ENCODE measurements around the gene CR2. TPM values are rescaled to one million over a fixed set of nuclear protein-coding genes. Genes with fewer than 3 reads are reported as not detected.
"Not testable (repeated sequence)": the region's sequence is repeated elsewhere in the genome, so short reads cannot be mapped to it uniquely, and the experiment has no call there.

Gene CR2
- total RNA-seq, 1 experiment from 2014 or later = 0.04 TPM

DNA sequence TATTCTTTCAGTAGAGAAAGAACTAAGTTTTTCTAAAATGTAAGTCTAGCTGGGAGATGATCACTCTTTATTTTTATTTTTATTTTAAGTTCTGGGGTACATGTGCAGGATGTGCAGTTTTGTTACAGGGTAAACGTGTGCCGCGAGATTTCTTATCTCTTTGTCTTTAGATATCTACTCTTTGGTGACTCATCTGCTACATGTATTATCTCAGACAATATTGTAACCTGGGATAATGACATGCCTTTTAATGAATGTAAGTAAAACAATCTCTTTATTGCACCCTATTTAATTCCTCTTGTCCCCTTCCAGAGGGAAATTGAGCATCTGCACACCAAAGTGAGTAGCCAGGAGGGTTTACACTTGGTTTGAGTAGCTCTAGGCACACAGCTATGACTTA lies 9.4 kb downstream of the CR2 start:
- Histone ChIP-seq H3K36me3 (no peaks in the 10 kb centered on the region), H3K9me3 (replicated peaks) (no peaks in the 10 kb centered on the region), H3K27me3 (peaks cover 8% of the 10 kb centered on the region; the same call in 1 of the 2 replicates), H3K4me1 (peaks cover 4% of the 10 kb centered on the region; the same call in 1 of the 2 replicates), H3K27ac (no peak overlapping the region), H3K4me3 (no peak overlapping the region)
- no peak for DNase-seq

DNA sequence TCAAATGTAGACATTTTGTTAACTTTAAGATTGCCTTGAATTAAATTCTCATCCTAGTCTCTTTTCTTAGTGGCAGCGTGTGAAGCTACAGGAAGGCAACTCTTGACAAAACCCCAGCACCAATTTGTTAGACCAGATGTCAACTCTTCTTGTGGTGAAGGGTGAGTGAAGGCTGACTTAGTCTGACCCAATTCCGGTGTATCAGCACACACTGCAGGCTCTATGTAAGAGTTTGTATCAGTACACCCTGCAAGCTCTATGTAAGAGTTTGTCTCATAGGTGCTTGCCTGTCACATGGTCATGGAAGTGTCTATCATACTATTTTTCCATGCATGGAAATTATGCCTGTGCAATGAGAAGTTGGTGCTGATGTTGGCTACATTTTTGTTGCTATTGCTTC lies 16.8 kb downstream of the CR2 start:
- Histone ChIP-seq H3K4me1 (peaks cover 2% of the 10 kb centered on the region; the same call in 1 of the 2 replicates), H3K4me3 (no peak overlapping the region), H3K9me3 (replicated peaks) (no peaks in the 10 kb centered on the region), H3K36me3 (no peaks in the 10 kb centered on the region), H3K27ac (no peak overlapping the region), H3K27me3 (peaks cover 6% of the 10 kb centered on the region)
- no peak for DNase-seq

DNA sequence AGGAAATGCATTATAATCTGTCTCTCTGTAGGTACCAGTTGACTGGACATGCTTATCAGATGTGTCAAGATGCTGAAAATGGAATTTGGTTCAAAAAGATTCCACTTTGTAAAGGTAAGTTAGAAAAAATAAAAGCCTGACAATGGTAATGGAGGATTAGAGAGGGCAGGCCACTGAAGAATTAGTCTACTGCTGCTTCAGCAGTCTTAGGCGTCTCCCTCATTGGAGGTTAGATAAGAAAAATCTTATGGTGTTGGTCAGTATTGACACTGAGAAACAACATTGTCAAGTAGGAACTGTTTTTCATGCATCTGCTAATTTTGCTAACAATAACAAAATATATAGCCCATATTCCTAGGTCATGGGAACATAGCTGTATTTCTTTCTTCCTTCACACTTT lies 20.1 kb downstream of the CR2 start:
- no peaks in the 10 kb centered on the region for H3K9me3 ChIP-seq (replicated peaks)
- H3K27me3 ChIP-seq = peaks cover 5% of the 10 kb centered on the region
- no peak overlapping the region for H3K4me3 ChIP-seq
- H3K36me3 ChIP-seq = no peaks in the 10 kb centered on the region
- H3K27ac ChIP-seq = no peak overlapping the region
- no peak for DNase-seq
- H3K4me1 ChIP-seq = no peaks in the 10 kb centered on the region

DNA sequence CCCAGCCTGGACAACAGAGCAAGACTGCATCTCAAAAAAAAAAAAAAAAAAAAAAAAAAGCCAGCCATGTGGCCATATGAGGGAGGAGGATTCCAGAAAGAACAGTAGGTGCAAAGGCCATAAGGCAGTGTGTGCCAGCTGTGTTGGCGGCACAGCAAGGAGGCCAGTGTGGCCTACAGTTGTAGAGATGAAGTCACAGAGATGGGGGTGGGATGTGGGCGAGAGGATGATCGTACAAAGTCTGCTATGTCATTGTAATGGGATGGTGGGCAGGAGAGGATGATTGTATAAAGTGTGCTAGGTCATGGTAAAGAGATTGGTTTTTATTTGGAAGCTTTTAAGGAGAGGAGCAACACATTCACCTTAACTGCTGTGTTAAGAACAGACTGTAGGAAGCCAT lies 32.1 kb downstream of the CR2 start:
- peaks cover 13% of the 10 kb centered on the region for H3K27me3 ChIP-seq
- no peaks in the 10 kb centered on the region for H3K9me3 ChIP-seq (replicated peaks)
- H3K36me3 ChIP-seq = no peaks in the 10 kb centered on the region
- H3K4me3 ChIP-seq = no peak overlapping the region
- no peak for DNase-seq
- no peaks in the 10 kb centered on the region for H3K4me1 ChIP-seq
- no peak overlapping the region for H3K27ac ChIP-seq

DNA sequence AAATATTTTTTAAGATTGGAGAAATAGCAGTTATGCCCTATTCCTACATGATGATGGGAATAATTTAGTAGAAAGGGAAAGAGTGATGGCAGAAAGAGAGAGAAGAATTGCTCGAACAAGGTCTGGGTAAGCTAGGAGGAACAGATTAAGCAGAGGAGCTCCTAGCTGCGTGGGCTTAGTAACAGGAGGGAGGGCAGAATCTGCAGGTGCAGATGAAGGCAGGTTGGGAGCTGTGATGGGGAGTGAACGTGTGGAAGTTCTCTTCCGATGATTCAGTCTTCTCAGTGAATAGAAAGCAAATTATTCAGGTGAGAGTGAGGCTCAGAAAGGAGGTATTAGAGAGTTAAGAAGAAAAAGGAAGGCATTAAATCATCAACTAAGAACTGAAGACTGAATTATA lies 33.5 kb downstream of the CR2 start:
- Histone ChIP-seq H3K27ac (no peak overlapping the region), H3K36me3 (no peaks in the 10 kb centered on the region), H3K4me1 (no peaks in the 10 kb centered on the region), H3K27me3 (peaks cover 16% of the 10 kb centered on the region), H3K9me3 (replicated peaks) (no peaks in the 10 kb centered on the region), H3K4me3 (no peak overlapping the region)
- DNase-seq = no peak

DNA sequence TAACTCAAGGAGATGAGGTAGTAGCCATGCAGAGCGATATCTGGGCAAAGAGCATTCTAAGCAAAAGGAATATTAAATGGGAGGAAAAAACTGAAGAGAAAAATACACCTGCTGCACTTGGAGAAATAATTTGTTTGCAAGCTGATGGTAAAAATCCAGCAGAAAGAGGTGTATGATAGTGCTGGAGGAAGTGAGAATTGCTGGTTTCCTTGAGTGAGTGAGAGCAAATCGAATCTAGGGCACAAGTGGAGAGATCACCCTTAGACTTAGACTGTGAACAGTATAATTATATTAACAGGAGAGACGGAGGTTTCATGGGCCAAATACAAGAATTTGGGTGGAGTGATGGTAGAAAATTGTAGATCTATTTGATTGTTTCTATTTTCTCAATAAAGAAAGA lies 39.1 kb downstream of the CR2 start:
- DNase-seq = no peak
- Histone ChIP-seq H3K27ac (no peak overlapping the region), H3K4me3 (no peak overlapping the region), H3K4me1 (no peaks in the 10 kb centered on the region), H3K27me3 (peaks cover 27% of the 10 kb centered on the region), H3K36me3 (no peaks in the 10 kb centered on the region), H3K9me3 (replicated peaks) (no peaks in the 10 kb centered on the region)

DNA sequence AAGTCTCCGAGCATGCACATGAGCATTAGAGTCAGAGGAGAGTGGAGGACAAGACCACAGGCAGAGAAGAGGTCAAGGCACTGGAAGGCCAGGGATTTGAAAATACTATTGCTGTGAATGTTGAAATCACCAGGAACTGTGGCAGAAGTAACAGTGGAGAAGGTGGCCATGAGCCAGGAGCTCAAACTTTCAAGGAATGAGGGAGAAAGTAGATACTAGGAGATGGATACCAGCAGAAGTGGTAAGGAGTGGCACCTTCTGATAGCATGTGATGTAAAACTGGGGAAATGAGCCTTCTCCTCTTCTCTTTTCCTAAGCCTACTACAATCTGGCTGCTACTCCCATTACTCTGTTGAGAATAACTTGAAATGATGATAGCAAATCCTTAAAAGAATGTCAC lies 40.0 kb downstream of the CR2 start:
- no peak overlapping the region for H3K27ac ChIP-seq
- no peaks in the 10 kb centered on the region for H3K36me3 ChIP-seq
- no peak overlapping the region for H3K4me3 ChIP-seq
- H3K4me1 ChIP-seq = no peaks in the 10 kb centered on the region
- no peak for DNase-seq
- no peaks in the 10 kb centered on the region for H3K9me3 ChIP-seq (replicated peaks)
- H3K27me3 ChIP-seq = peaks cover 25% of the 10 kb centered on the region

DNA sequence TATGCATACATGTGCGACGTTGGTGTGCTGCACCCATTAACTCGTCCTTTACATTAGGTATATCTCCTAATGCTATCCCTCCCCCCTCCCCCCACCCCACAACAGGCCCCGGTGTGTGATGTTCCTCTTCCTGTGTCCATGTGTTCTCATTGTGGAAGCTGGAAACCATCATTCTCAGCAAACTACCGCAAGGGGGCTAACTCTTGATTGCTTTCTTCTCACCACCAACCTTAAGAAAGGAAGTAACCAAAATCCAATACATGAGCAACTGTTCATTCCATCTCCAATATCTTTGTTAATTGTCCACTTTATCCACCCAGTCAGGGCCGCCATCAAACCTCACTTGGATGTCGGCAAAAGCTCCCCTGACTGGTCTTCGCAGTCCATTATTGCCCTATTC lies 41.2 kb downstream of the CR2 start:
- not testable (repeated sequence) for H3K36me3 ChIP-seq; DNase-seq; H3K27ac ChIP-seq; H3K4me3 ChIP-seq; H3K9me3 ChIP-seq (replicated peaks); H3K4me1 ChIP-seq
- H3K27me3 ChIP-seq = peaks cover 29% of the 10 kb centered on the region

DNA sequence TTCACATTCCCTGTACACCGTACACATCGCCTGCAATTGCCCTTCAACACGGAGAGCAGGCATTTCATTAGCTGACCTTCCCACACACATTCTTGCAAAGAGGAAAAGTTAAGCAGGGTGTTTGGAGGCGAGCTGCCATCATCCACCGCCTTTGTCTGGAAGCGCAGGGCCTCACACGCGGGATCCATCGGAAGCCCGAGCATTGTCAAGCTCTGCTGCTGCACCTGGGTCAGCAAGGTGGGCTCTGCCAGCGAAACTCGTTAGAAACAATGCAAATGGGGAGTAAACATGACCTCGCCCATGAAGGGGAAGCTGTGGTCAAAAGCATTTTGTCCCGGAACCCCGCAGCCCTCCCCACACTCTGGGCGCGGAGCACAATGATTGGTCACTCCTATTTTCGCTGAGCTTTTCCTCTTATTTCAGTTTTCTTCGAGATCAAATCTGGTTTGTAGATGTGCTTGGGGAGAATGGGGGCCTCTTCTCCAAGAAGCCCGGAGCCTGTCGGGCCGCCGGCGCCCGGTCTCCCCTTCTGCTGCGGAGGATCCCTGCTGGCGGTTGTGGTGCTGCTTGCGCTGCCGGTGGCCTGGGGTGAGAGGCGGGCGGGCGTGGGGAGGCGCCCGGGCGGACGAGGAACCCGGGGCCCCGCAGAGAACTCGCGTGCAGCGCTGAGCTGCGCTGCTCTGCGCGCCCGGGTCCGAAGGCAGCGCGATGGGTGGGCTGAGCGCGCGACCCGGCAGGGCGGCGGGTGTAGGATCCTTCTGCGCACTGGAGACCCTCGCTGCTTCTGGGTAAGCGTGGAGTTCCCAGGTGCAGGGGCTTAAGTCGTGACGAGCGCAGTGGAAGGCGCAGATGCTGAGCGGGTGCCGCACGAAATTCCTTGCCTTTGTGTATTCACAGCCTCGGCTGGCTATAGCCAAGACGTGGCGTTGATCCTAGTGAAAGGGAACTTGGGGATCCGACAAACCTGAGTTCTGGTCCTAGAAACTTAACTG lies 42.0 kb downstream of the CR2 start, which contains the start of gene CR1:
Gene CR1 (plus strand): TSS at position 357 of the 992 bp plus-strand sequence. CDS start 111 bp downstream, at position 468.
- H3K27me3 ChIP-seq = peaks cover 29% of the 10 kb centered on the region
- DNase-seq = no peak

DNA sequence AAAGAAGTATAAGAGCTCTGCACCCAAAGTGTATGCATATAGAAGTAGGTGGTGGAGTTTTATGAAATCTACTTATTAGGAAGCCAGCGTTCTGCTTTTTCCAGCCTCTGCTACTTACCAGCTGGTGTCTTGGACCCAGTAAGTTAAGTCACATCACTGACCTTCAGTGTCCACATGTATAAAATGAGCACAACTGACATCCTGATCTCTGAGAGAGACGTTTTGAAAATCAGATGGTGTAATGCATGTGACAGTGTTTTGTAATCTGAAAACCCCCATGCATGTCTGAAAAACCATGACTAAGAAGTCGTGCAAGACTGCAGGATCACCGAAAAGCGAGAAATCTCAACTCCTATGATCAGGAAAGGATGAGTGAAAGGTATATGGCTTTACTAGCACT lies 43.8 kb downstream of the CR2 start:
- Histone ChIP-seq H3K27ac (no peak overlapping the region), H3K9me3 (replicated peaks) (no peaks in the 10 kb centered on the region), H3K4me3 (no peak overlapping the region), H3K36me3 (no peaks in the 10 kb centered on the region), H3K27me3 (peaks cover 38% of the 10 kb centered on the region), H3K4me1 (no peaks in the 10 kb centered on the region)
- no peak for DNase-seq

More for the DNA sequence above, 42.0 kb downstream of the CR2 start, which contains the start of gene CR1:
- no peaks in the 10 kb centered on the region for H3K9me3 ChIP-seq (replicated peaks)
- H3K27ac ChIP-seq = no peak within 1 kb of the TSS
- H3K4me1 ChIP-seq = no peaks in the 10 kb centered on the region
- H3K4me3 ChIP-seq = no peak within 1 kb of the TSS
- H3K36me3 ChIP-seq = no peaks in the 10 kb centered on the region

DNA sequence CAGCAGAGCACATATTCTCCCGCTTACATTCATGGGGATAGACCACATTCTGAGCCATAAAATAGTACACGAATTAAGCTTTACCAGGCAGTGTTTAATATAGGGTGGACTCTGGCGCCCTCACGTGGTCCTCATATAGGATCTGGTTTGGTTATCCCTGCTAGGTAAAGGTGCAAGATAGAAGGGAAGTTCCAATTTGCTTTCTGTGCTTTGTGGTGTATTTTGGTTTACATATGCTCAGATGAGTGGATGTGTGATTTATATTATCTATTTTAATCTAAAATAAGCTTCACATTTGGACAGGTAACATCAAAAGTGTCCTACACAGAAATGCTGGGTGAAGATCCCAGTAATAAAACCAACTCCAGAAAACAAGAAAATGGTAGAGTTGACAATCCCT lies 45.4 kb downstream of the CR2 start:
- peaks cover 32% of the 10 kb centered on the region for H3K27me3 ChIP-seq
- no peak overlapping the region for H3K27ac ChIP-seq
- H3K36me3 ChIP-seq = no peaks in the 10 kb centered on the region
- DNase-seq = peak; percentile 51 to 82
- H3K4me1 ChIP-seq = no peaks in the 10 kb centered on the region
- H3K4me3 ChIP-seq = no peak overlapping the region
- no peaks in the 10 kb centered on the region for H3K9me3 ChIP-seq (replicated peaks)

DNA sequence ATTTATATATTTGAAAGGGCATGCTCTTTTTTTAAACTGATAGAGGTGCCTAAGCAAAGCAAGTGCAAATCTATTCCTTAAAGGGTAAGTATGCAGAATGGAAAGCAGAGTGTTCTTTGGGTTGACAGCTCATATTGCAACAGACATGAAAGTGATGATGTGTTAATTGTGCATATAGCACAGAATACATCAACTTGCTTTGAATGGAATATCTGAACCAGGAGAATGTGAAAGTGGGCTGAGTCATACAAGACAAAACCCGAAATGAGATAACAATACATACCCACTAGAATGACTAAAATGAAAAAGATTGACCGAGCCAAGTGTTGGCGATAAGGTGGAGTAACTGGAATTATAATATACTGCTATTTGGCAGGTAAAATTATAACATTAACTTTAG lies 46.2 kb downstream of the CR2 start:
- no peaks in the 10 kb centered on the region for H3K9me3 ChIP-seq (replicated peaks)
- no peaks in the 10 kb centered on the region for H3K4me1 ChIP-seq
- H3K4me3 ChIP-seq = no peak overlapping the region
- no peak overlapping the region for H3K27ac ChIP-seq
- DNase-seq = no peak
- peaks cover 32% of the 10 kb centered on the region for H3K27me3 ChIP-seq
- H3K36me3 ChIP-seq = no peaks in the 10 kb centered on the region

DNA sequence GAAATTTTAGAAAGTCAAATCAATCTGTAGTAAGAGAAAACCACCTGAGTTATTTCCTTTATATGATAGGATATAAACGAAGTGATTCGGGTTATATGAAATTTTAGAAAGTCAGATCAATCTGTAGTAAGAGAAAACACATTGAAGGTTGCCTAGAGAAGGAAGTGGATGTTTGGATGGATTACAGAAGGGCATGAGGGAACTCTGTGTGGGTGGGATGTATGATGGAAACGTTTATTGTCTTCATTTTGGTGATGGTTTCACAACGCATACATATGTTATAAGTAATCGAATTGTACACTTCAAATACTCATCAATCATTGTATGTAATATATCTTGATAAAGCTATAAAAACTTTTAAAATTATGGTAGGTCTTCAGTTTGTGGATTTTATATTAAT lies 46.9 kb downstream of the CR2 start:
- Histone ChIP-seq H3K4me1 (no peaks in the 10 kb centered on the region), H3K36me3 (no peaks in the 10 kb centered on the region), H3K27ac (no peak overlapping the region), H3K9me3 (replicated peaks) (no peaks in the 10 kb centered on the region), H3K4me3 (no peak overlapping the region), H3K27me3 (peaks cover 32% of the 10 kb centered on the region)
- DNase-seq = no peak

DNA sequence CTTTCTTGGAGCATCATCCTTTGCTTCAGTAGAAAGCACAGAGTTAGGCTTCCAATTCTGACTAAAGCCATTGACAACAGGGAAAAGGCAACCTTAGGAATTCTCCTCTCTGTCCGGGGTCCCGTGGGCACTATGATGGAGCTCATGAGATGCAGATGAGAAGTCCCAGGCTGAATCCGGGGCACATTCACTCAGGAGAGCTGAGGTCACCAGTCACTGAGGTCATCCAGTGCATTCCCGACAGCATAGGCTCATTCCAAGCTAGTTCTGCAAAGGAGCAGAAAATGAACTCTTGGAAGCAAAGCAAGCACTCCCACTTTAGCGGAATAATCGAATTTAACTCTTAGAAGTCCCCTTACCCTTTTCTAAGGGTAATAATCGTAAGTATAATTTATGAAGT lies 48.6 kb downstream of the CR2 start:
- no peaks in the 10 kb centered on the region for H3K36me3 ChIP-seq
- no peak overlapping the region for H3K27ac ChIP-seq
- no peaks in the 10 kb centered on the region for H3K4me1 ChIP-seq
- peaks cover 27% of the 10 kb centered on the region for H3K27me3 ChIP-seq
- H3K4me3 ChIP-seq = no peak overlapping the region
- no peaks in the 10 kb centered on the region for H3K9me3 ChIP-seq (replicated peaks)
- DNase-seq = peak in 1 of 2 experiments; percentile 9

DNA sequence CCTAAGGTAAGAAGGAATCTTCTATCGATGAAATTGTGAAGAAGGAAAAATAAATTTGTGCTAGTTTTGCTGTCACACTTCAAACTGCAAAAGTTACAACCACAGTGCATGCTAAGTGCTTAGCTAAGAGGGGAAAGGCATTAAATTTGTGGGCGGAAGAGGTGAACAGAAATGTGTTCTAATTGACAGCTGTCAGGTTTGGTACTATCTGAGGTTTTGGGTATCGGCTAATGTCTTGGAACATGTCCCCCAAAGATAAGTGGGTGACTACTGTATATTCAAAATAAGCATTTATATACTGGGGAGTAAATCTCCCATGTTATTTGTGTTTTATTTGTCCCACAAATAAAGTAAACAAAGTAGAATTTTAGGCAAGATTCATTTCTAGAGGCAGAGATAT lies 49.8 kb downstream of the CR2 start:
- Histone ChIP-seq H3K27ac (no peak overlapping the region), H3K4me1 (no peaks in the 10 kb centered on the region), H3K4me3 (no peak overlapping the region), H3K9me3 (replicated peaks) (no peaks in the 10 kb centered on the region), H3K27me3 (peaks cover 27% of the 10 kb centered on the region), H3K36me3 (no peaks in the 10 kb centered on the region)
- DNase-seq = no peak

DNA sequence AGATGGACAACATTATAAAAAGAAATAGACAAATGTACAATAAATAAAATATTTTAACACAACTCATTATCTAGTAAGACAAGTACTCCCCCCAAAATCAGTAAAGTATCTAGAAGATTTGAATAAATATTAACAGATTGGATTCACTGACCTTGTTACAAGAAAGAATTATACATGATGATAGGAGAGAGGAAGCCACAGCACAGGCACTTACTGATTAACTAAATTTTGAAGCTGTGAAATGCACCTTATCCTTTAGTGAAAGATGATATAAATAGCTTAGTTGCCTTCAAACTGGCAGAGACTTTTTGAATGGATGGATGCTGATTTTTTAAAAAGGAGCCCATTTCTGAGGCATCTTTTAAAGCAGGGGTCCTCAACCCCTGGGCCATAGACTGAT lies 50.3 kb downstream of the CR2 start:
- Histone ChIP-seq H3K4me3 (no peak overlapping the region), H3K4me1 (no peaks in the 10 kb centered on the region), H3K27me3 (peaks cover 27% of the 10 kb centered on the region), H3K9me3 (replicated peaks) (no peaks in the 10 kb centered on the region), H3K27ac (no peak overlapping the region), H3K36me3 (no peaks in the 10 kb centered on the region)
- no peak for DNase-seq
